Karpas-422 (cell line): ENCODE data around the gene ZBTB17. TPM values are rescaled to one million over a fixed set of nuclear protein-coding genes. Genes with fewer than 3 reads are reported as not detected.
"Not testable (repeated sequence)": the region's sequence is repeated elsewhere in the genome, so short reads cannot be mapped to it uniquely, and the experiment has no call there.

ENCODE experiments used
- DNase-seq: peaks from one replicate; pipeline ENCODE4 v3.0.0-alpha.2; 2015
- H2AFZ ChIP-seq: fragments of 200-600 bp; sonication (generic); 2 replicates; pipeline ENCODE4 v1.6.1; 2014; ENCODE audit warnings: antibody characterized with exemption, low read length, mixed read lengths
- H3K27ac ChIP-seq: fragments of 200-600 bp; sonication (generic); 2 replicates; pipeline ENCODE4 v1.5.1; 2014; ENCODE audit warnings: mild to moderate bottlenecking, low read length, moderate library complexity
- H3K27me3 ChIP-seq: fragments of 200-600 bp; sonication (generic); 2 replicates; pipeline ENCODE4 v1.6.1; 2014; ENCODE audit warnings: low read length, mixed read lengths
- H3K36me3 ChIP-seq: fragments of 200-600 bp; sonication (generic); 2 replicates; pipeline ENCODE4 v1.6.1; 2014; ENCODE audit warnings: low read length, mixed read lengths; ENCODE audit not compliant: insufficient read depth
- H3K4me1 ChIP-seq: fragments of 200-600 bp; sonication (generic); 2 replicates; pipeline ENCODE4 v1.6.1; 2014; ENCODE audit warnings: mild to moderate bottlenecking, low read length, mixed read lengths
- H3K4me2 ChIP-seq: fragments of 200-600 bp; sonication (generic); 2 replicates; pipeline ENCODE4 v1.6.1; 2014; ENCODE audit warnings: low read length, low read depth, mild to moderate bottlenecking; ENCODE audit not compliant: poor library complexity, severe bottlenecking
- H3K4me3 ChIP-seq: fragments of 200-600 bp; sonication (generic); 2 replicates; pipeline ENCODE4 v1.5.1; 2014; ENCODE audit warnings: mild to moderate bottlenecking, antibody characterized with exemption, low read length, mixed read lengths
- H3K79me2 ChIP-seq: fragments of 200-600 bp; sonication (generic); 2 replicates; pipeline ENCODE4 v1.6.1; 2014; ENCODE audit warnings: mild to moderate bottlenecking, low read length, mixed read lengths
- H3K9ac ChIP-seq: fragments of 200-600 bp; sonication (generic); 2 replicates; pipeline ENCODE4 v1.6.0; 2014; ENCODE audit warnings: low read length
- H3K9me2 ChIP-seq: fragments of 200-600 bp; sonication (generic), shearing (Covaris generic); replicated peaks from 2 replicates; pipeline ENCODE4 v1.6.0; 2014; ENCODE audit warnings: mild to moderate bottlenecking, low read length, moderate library complexity; ENCODE audit not compliant: insufficient read depth
- H3K9me3 ChIP-seq: fragments of 300-700, 200-600 bp; sonication (generic); 2 replicates; pipeline ENCODE4 v1.6.1; 2014; ENCODE audit warnings: low read length, mixed read lengths
- H4K20me1 ChIP-seq: fragments of 200-600 bp; sonication (generic); 2 replicates; pipeline ENCODE4 v1.6.1; 2014; ENCODE audit warnings: mild to moderate bottlenecking, antibody characterized with exemption, low read length, low read depth; ENCODE audit not compliant: insufficient read depth
- total RNA-seq: library from RNA; depleted of rRNA; stranded (reverse); fragments of >200 nt; shearing (Covaris generic); gene quantifications from 2 replicates; pipeline ENCODE4 v1.2.3, GENCODE V29; 2014; ENCODE audit warnings: low replicate concordance

ZBTB17 gene
- total RNA-seq, 1 experiment from 2014 or later, result 25.9 TPM

- DNase-seq, result no peak
- Histone ChIP-seq H3K9me2 (no peaks in the 10 kb centered on the region), H3K4me3 (no peak overlapping the region), H3K4me1 (no peaks in the 10 kb centered on the region), H3K4me2 (no peak overlapping the region), H3K9ac (no peak overlapping the region), H2AFZ (no peak overlapping the region), H3K79me2 (no peaks in the 10 kb centered on the region), H4K20me1 (no peaks in the 10 kb centered on the region), H3K9me3 (no peaks in the 10 kb centered on the region), H3K27me3 (no peaks in the 10 kb centered on the region), H3K27ac (no peak overlapping the region), H3K36me3 (no peaks in the 10 kb centered on the region)
These were observed 9.9 kb upstream of the ZBTB17 start for GRCh38 chr1:15985611-15986297.

GRCh38 chr1:15983275-15983674 is 7.4 kb upstream of the ZBTB17 start:
- no peaks in the 10 kb centered on the region for H3K4me1 ChIP-seq
- no peaks in the 10 kb centered on the region for H4K20me1 ChIP-seq
- no peaks in the 10 kb centered on the region for H3K9me2 ChIP-seq
- no peak overlapping the region for H3K9ac ChIP-seq
- H3K27ac ChIP-seq, result no peak overlapping the region
- no peak overlapping the region for H2AFZ ChIP-seq
- no peaks in the 10 kb centered on the region for H3K9me3 ChIP-seq
- no peaks in the 10 kb centered on the region for H3K36me3 ChIP-seq
- H3K79me2 ChIP-seq, result no peaks in the 10 kb centered on the region
- DNase-seq, result no peak
- no peak overlapping the region for H3K4me3 ChIP-seq
- no peaks in the 10 kb centered on the region for H3K27me3 ChIP-seq
- no peak overlapping the region for H3K4me2 ChIP-seq

GRCh38 chr1:15981679-15982078 is 5.8 kb upstream of the ZBTB17 start:
- no peaks in the 10 kb centered on the region for H4K20me1 ChIP-seq
- H3K79me2 ChIP-seq, result no peaks in the 10 kb centered on the region
- no peaks in the 10 kb centered on the region for H3K4me1 ChIP-seq
- no peaks in the 10 kb centered on the region for H3K27me3 ChIP-seq
- no peak overlapping the region for H2AFZ ChIP-seq
- no peak overlapping the region for H3K4me3 ChIP-seq
- no peak overlapping the region for H3K27ac ChIP-seq
- H3K9me2 ChIP-seq, result no peaks in the 10 kb centered on the region
- H3K36me3 ChIP-seq, result no peaks in the 10 kb centered on the region
- H3K9me3 ChIP-seq, result no peaks in the 10 kb centered on the region
- H3K4me2 ChIP-seq, result no peak overlapping the region
- H3K9ac ChIP-seq, result no peak overlapping the region
- no peak for DNase-seq

- not testable (repeated sequence) for H3K4me2 ChIP-seq, H3K27ac ChIP-seq, H3K36me3 ChIP-seq, DNase-seq, H3K79me2 ChIP-seq, H3K9me3 ChIP-seq, H3K9me2 ChIP-seq, H2AFZ ChIP-seq, H3K4me3 ChIP-seq, H3K9ac ChIP-seq, H3K27me3 ChIP-seq
- peaks cover 17% of the 10 kb centered on the region for H3K4me1 ChIP-seq
- peaks cover 18% of the 10 kb centered on the region; the same call in 1 of the 2 replicates for H4K20me1 ChIP-seq
These were observed 2.0 kb upstream of the ZBTB17 start for GRCh38 chr1:15977947-15978346.

GRCh38 chr1:15975358-15975804 is 520 bp downstream of the ZBTB17 start:
- Histone ChIP-seq H3K79me2 (peaks cover 3% of the 10 kb centered on the region; the same call in 1 of the 2 replicates), H3K9me2 (no peaks in the 10 kb centered on the region), H2AFZ (0 out of 2 replicates have a peak overlapping the region, but pooled peaks have one; percentile 33), H3K4me1 (peaks cover 17% of the 10 kb centered on the region), H4K20me1 (peaks cover 20% of the 10 kb centered on the region; the same call in 1 of the 2 replicates), H3K9ac (peak overlapping the region; percentile 78), H3K4me3 (peak overlapping the region; percentile 86), H3K4me2 (peak overlapping the region; percentile 83), H3K27ac (no peak overlapping the region), H3K9me3 (no peaks in the 10 kb centered on the region), H3K36me3 (peaks cover 11% of the 10 kb centered on the region), H3K27me3 (no peaks in the 10 kb centered on the region)
- peak; percentile 81 for DNase-seq

GRCh38 chr1:15974855-15975254 is 1.0 kb downstream of the ZBTB17 start:
- H3K9me3 ChIP-seq, result no peaks in the 10 kb centered on the region
- no peaks in the 10 kb centered on the region for H3K9me2 ChIP-seq
- H3K27me3 ChIP-seq, result no peaks in the 10 kb centered on the region
- peak overlapping the region; percentile 83 for H3K4me2 ChIP-seq
- H4K20me1 ChIP-seq, result peaks cover 20% of the 10 kb centered on the region; the same call in 1 of the 2 replicates
- H3K9ac ChIP-seq, result peak overlapping the region; percentile 78
- H3K27ac ChIP-seq, result no peak overlapping the region
- peak; percentile 59 for DNase-seq
- peaks cover 17% of the 10 kb centered on the region for H3K4me1 ChIP-seq
- H2AFZ ChIP-seq, result no peak overlapping the region
- H3K79me2 ChIP-seq, result peaks cover 3% of the 10 kb centered on the region; the same call in 1 of the 2 replicates
- peaks cover 11% of the 10 kb centered on the region for H3K36me3 ChIP-seq
- H3K4me3 ChIP-seq, result peak overlapping the region; percentile 86

GRCh38 chr1:15973772-15974171 is 2.1 kb downstream of the ZBTB17 start:
- no peak overlapping the region for H3K4me2 ChIP-seq
- no peaks in the 10 kb centered on the region for H3K9me3 ChIP-seq
- peaks cover 20% of the 10 kb centered on the region; the same call in 1 of the 2 replicates for H4K20me1 ChIP-seq
- H3K79me2 ChIP-seq, result peaks cover 3% of the 10 kb centered on the region; the same call in 1 of the 2 replicates
- H3K27me3 ChIP-seq, result no peaks in the 10 kb centered on the region
- no peak overlapping the region for H3K27ac ChIP-seq
- DNase-seq, result no peak
- peaks cover 11% of the 10 kb centered on the region for H3K36me3 ChIP-seq
- peaks cover 17% of the 10 kb centered on the region for H3K4me1 ChIP-seq
- H3K9me2 ChIP-seq, result no peaks in the 10 kb centered on the region
- H3K4me3 ChIP-seq, result no peak overlapping the region
- no peak overlapping the region for H2AFZ ChIP-seq
- H3K9ac ChIP-seq, result no peak overlapping the region

GRCh38 chr1:15972409-15972808 is 3.5 kb downstream of the ZBTB17 start:
- Histone ChIP-seq H3K27ac (no peak overlapping the region), H3K27me3 (no peaks in the 10 kb centered on the region), H3K36me3 (peaks cover 11% of the 10 kb centered on the region), H3K4me2 (no peak overlapping the region), H2AFZ (no peak overlapping the region), H3K4me1 (peaks cover 17% of the 10 kb centered on the region), H4K20me1 (peaks cover 24% of the 10 kb centered on the region), H3K9me3 (no peaks in the 10 kb centered on the region), H3K79me2 (peaks cover 3% of the 10 kb centered on the region; the same call in 1 of the 2 replicates), H3K9me2 (no peaks in the 10 kb centered on the region), H3K9ac (no peak overlapping the region), H3K4me3 (no peak overlapping the region)
- no peak for DNase-seq
